ENCODE results near the gene FAM229A. TPM values are rescaled to one million over a fixed set of nuclear protein-coding genes. Genes with fewer than 3 reads are reported as not detected.

Gene FAM229A
- total RNA-seq, 1 experiment from 2014 or later = 5.6 TPM

- Histone ChIP-seq H2BK12ac (ENCODE audit: insufficient read length, low read depth, low read length) (no peak overlapping the region), H2BK5ac (ENCODE audit: insufficient read length, low read length) (no peak overlapping the region), H4K5ac (ENCODE audit: insufficient read length, low read depth, low read length) (no peak overlapping the region), H3K27me3 (ENCODE audit: insufficient read depth, low read length) (peaks cover 2% of the 10 kb centered on the region; the same call in 1 of the 2 replicates), H3K4me1 (ENCODE audit: insufficient read depth, low read length) (no peaks in the 10 kb centered on the region), H3K79me1 (ENCODE audit: insufficient read depth, low read depth, low read length, poor library complexity, severe bottlenecking) (no peaks in the 10 kb centered on the region), H3K56ac (ENCODE audit: insufficient read length, low read depth, low read length) (no peak overlapping the region), H3T11ph (ENCODE audit: low read length) (no peak overlapping the region), H4K8ac (replicated peaks; ENCODE audit: insufficient read length, low read depth, low read length) (no peak overlapping the region), H2BK20ac (ENCODE audit: low read depth, low read length, poor library complexity, severe bottlenecking) (no peak overlapping the region), H3K23ac (ENCODE audit: insufficient read length, low read depth, low read length) (no peak overlapping the region), H3K27ac (ENCODE audit: insufficient read length, low read depth, low read length) (no peak overlapping the region), H3K4me2 (ENCODE audit: insufficient read depth, insufficient read length, low read length) (no peak overlapping the region), H3K23me2 (ENCODE audit: insufficient read length, low read depth, low read length, poor library complexity, severe bottlenecking) (peaks cover 9% of the 10 kb centered on the region), H4K91ac (ENCODE audit: insufficient read length, low read depth, low read length) (no peak overlapping the region), H3K9ac (ENCODE audit: extremely low read depth, insufficient read length, low read length) (no peak overlapping the region), H3K79me2 (ENCODE audit: insufficient read depth, low read length) (peaks cover 4% of the 10 kb centered on the region; the same call in 1 of the 2 replicates), H4K20me1 (ENCODE audit: control insufficient read depth, insufficient read depth, insufficient read length) (no peaks in the 10 kb centered on the region), H2BK120ac (ENCODE audit: low read depth, low read length, poor library complexity, severe bottlenecking) (no peak overlapping the region), H3K9me3 (ENCODE audit: control insufficient read depth, low read depth, low read length) (no peaks in the 10 kb centered on the region), H3K4ac (ENCODE audit: low read depth, low read length) (no peak overlapping the region), H2BK15ac (ENCODE audit: low read depth, low read length) (no peak overlapping the region), H3K14ac (ENCODE audit: insufficient read depth, low read length) (no peak overlapping the region), H3K18ac (ENCODE audit: insufficient read length, low read depth, low read length) (no peak overlapping the region), H2AFZ (ENCODE audit: low read length) (no peak overlapping the region), H2AK5ac (ENCODE audit: insufficient read length, low read length) (no peak overlapping the region)
- no CpG with 5 or more reads among the region's 5 CpGs for WGBS (ENCODE audit: extremely low coverage, insufficient read length, low lambda C conversion rate)
- no peak overlapping the region; a peak in 1 of 5 replicates for H3K4me3 Mint-ChIP-seq
- no peak overlapping the region for H3K27ac Mint-ChIP-seq
- H3K9me3 Mint-ChIP-seq = no peaks in the 10 kb centered on the region
- DNase-seq = no peak
- peaks cover 20 to 31% of the 10 kb centered on the region in 2 experiments for H3K4me1 Mint-ChIP-seq
- peaks cover 34% of the 10 kb centered on the region for H3K27me3 Mint-ChIP-seq (ENCODE audit: low read depth)
- peaks cover 4 to 7% (median 6%) of the 10 kb centered on the region in 3 experiments; a peak in 6 of 7 replicates for H3K36me3 Mint-ChIP-seq (ENCODE audit: insufficient read depth in 1 of 3, low read depth in 3 of 3)
- no peak for TF ChIP-seq CTCF (conservative IDR thresholded peaks at IDR 0.05)
Observed at GRCh38 chr1:32339363-32339978, 22.8 kb downstream of the FAM229A start.
